Colonic mucosa (tissue), 4 donors: Measurements from ENCODE around the gene HSPA9. TPM values are rescaled to one million over a fixed set of nuclear protein-coding genes. Genes with fewer than 3 reads are reported as not detected.

Source experiments
- DNase-seq: peaks from one replicate; pipeline ENCODE4 v3.0.0-alpha.2; 2020
- H3K27ac ChIP-seq: fragments of 200-600 bp; one replicate; pipeline ENCODE4 v1.8.0; 2021
- H3K27me3 ChIP-seq: fragments of 200-600 bp; one replicate; pipeline ENCODE4 v1.8.0; 2021
- H3K36me3 ChIP-seq: fragments of 200-600 bp; one replicate; pipeline ENCODE4 v1.8.0; 2021
- H3K4me1 ChIP-seq: fragments of 200-600 bp; one replicate; pipeline ENCODE4 v1.8.0; 2021; ENCODE audit warnings: mild to moderate bottlenecking
- H3K4me3 ChIP-seq: fragments of 200-600 bp; one replicate; pipeline ENCODE4 v1.8.0; 2021
- H3K9ac ChIP-seq, 2 donors: one replicate each; pipeline ENCODE4 v1.7.0; 2013; ENCODE audit warnings: control low read depth in 2 of 2, low read depth in 2 of 2, low read length in 2 of 2
- H3K9me3 ChIP-seq: fragments of 200-600 bp; one replicate; pipeline ENCODE4 v1.8.0; 2021
- CTCF ChIP-seq: fragments of 200-600 bp; IDR thresholded peaks from one replicate; pipeline ENCODE4 v1.8.0; 2022; ENCODE audit warnings: antibody characterized with exemption, mild to moderate bottlenecking
- intact Hi-C: fragments of 100-400 bp; cut with DNase I; formaldehyde crosslinking; loops from one replicate; pipeline ENCODE4 v1.14.1; 2022
- total RNA-seq, 2 donors: library from RNA; stranded (reverse); fragmentation: NEBNext Ultra II Directional in 1 of 2; extraction: Animal tissue kit (Norgen Biotek cat#: 25700) in 1 of 2; gene quantifications; one replicate each; pipeline ENCODE4 v1.2.1, GENCODE V29; 2021
- donor health status: healthy.
- donor health status: DM: no; HTN: no; CAD: no.
- donor health status: DM: no; HTN: no; CAD: no.

The HSPA9 gene
- total RNA-seq, 2 donors from 2014 or later, result 196 to 289 TPM

- H3K36me3 ChIP-seq, result no peaks in the 10 kb centered on the region
- no peak overlapping the region for H3K27ac ChIP-seq
- no peak overlapping the region for H3K9ac ChIP-seq
- peaks cover under 1% of the 10 kb centered on the region for H3K4me1 ChIP-seq
- no peak overlapping the region for H3K4me3 ChIP-seq
- no peak for DNase-seq
- no peaks in the 10 kb centered on the region for H3K9me3 ChIP-seq
- H3K27me3 ChIP-seq, result no peaks in the 10 kb centered on the region
- intact Hi-C loops, result no loop called here
- no peak for TF ChIP-seq CTCF
Measured at GRCh38 chr5:138536215-138536614, 39.0 kb downstream of the HSPA9 start.

GRCh38 chr5:138533973-138534941 is 40.9 kb downstream of the HSPA9 start:
- H3K27me3 ChIP-seq, result no peaks in the 10 kb centered on the region
- intact Hi-C loops, result no loop called here
- no peak overlapping the region for H3K4me3 ChIP-seq
- TF ChIP-seq CTCF, result no peak
- no peaks in the 10 kb centered on the region for H3K9me3 ChIP-seq
- H3K27ac ChIP-seq, result no peak overlapping the region
- H3K9ac ChIP-seq, result no peak overlapping the region
- H3K36me3 ChIP-seq, result no peaks in the 10 kb centered on the region
- H3K4me1 ChIP-seq, result no peaks in the 10 kb centered on the region
- DNase-seq, result no peak

GRCh38 chr5:138529812-138530211 is 45.4 kb downstream of the HSPA9 start:
- no peak overlapping the region for H3K4me3 ChIP-seq
- H3K27me3 ChIP-seq, result no peaks in the 10 kb centered on the region
- intact Hi-C loops, result no loop called here
- H3K9ac ChIP-seq, result no peak overlapping the region
- H3K36me3 ChIP-seq, result no peaks in the 10 kb centered on the region
- H3K9me3 ChIP-seq, result no peaks in the 10 kb centered on the region
- TF ChIP-seq CTCF, result no peak
- DNase-seq, result no peak
- no peaks in the 10 kb centered on the region for H3K4me1 ChIP-seq
- no peak overlapping the region for H3K27ac ChIP-seq

- Histone ChIP-seq H3K27me3 (no peaks in the 10 kb centered on the region), H3K4me3 (no peak overlapping the region), H3K9me3 (no peaks in the 10 kb centered on the region), H3K27ac (no peak overlapping the region), H3K4me1 (no peaks in the 10 kb centered on the region), H3K9ac (no peak overlapping the region), H3K36me3 (no peaks in the 10 kb centered on the region)
- no peak for DNase-seq
- intact Hi-C loops, result no loop called here
- no peak for TF ChIP-seq CTCF
Measured at GRCh38 chr5:138528744-138529469, 46.3 kb downstream of the HSPA9 start.

- Histone ChIP-seq H3K36me3 (no peaks in the 10 kb centered on the region), H3K27me3 (no peaks in the 10 kb centered on the region), H3K9me3 (no peaks in the 10 kb centered on the region), H3K4me3 (no peak overlapping the region), H3K9ac (no peak overlapping the region), H3K27ac (no peak overlapping the region), H3K4me1 (no peaks in the 10 kb centered on the region)
- intact Hi-C loops, result no loop called here
- TF ChIP-seq CTCF, result no peak
- DNase-seq, result no peak
Measured at GRCh38 chr5:138528208-138528607, 47.0 kb downstream of the HSPA9 start.
